GM19463 (cell line): Measurements from ENCODE around the gene GPRC5B.

Source experiments
- ATAC-seq: cut with Tn5 transposase; IDR thresholded peaks from one replicate; pipeline ENCODE4 v1.9.1; 2021; ENCODE audit warnings: mild to moderate bottlenecking, moderate library complexity; ENCODE audit not compliant: unreplicated experiment

Gene GPRC5B

GRCh38 chr16:19874026-19874425, 10.6 kb downstream of the GPRC5B start:
- ATAC-seq, result no peak

GRCh38 chr16:19872935-19873334, 11.7 kb downstream of the GPRC5B start:
- no peak for ATAC-seq

- ATAC-seq, result no peak
These were observed 12.3 kb downstream of the GPRC5B start for GRCh38 chr16:19872179-19872863.

- no peak for ATAC-seq
These were observed 12.9 kb downstream of the GPRC5B start for GRCh38 chr16:19871721-19872120.

- no peak for ATAC-seq
These were observed 16.2 kb downstream of the GPRC5B start for GRCh38 chr16:19868421-19868820.

GRCh38 chr16:19864566-19864965, 20.1 kb downstream of the GPRC5B start:
- ATAC-seq, result no peak

- no peak for ATAC-seq
These were observed 20.7 kb downstream of the GPRC5B start for GRCh38 chr16:19863990-19864389.

- ATAC-seq, result no peak
These were observed 22.8 kb downstream of the GPRC5B start for GRCh38 chr16:19861811-19862327.

GRCh38 chr16:19861133-19861532, 23.5 kb downstream of the GPRC5B start:
- no peak for ATAC-seq

GRCh38 chr16:19860166-19861041, 24.2 kb downstream of the GPRC5B start:
- ATAC-seq, result no peak

GRCh38 chr16:19859603-19860002, 25.0 kb downstream of the GPRC5B start:
- no peak for ATAC-seq

- ATAC-seq, result no peak
These were observed 25.5 kb downstream of the GPRC5B start for GRCh38 chr16:19859166-19859565.

- ATAC-seq, result no peak
These were observed 26.2 kb downstream of the GPRC5B start for GRCh38 chr16:19858340-19859018.

GRCh38 chr16:19857593-19858339, 26.9 kb downstream of the GPRC5B start:
- ATAC-seq, result no peak

GRCh38 chr16:19856120-19856519, 28.5 kb downstream of the GPRC5B start:
- no peak for ATAC-seq

- no peak for ATAC-seq
These were observed 30.1 kb downstream of the GPRC5B start for GRCh38 chr16:19854543-19854876.

GRCh38 chr16:19853742-19854542, 30.7 kb downstream of the GPRC5B start:
- ATAC-seq, result no peak

GRCh38 chr16:19853132-19853741, 31.4 kb downstream of the GPRC5B start:
- no peak for ATAC-seq

- no peak for ATAC-seq
These were observed 33.2 kb downstream of the GPRC5B start for GRCh38 chr16:19851476-19851875.
